AG04450 (cell line): ENCODE data around the gene CDC42BPB. TPM values are rescaled to one million over a fixed set of nuclear protein-coding genes. Genes with fewer than 3 reads are reported as not detected.
A peak's percentile ranks its signal among the peaks of the same experiment; 100 is the strongest.

Experiments used
- CTCF ChIA-PET: fragments of 300-600, 350-600 bp; formaldehyde crosslinking; extraction: SDS; loops from one replicate; lab custom pipeline; 2022; ENCODE audit warnings: antibody characterized with exemption, inconsistent platforms; lab: Charles Lee
- POLR2A ChIA-PET: fragments of 350-600 bp; formaldehyde crosslinking; extraction: SDS; loops from one replicate; lab custom pipeline; 2021; ENCODE audit warnings: antibody characterized with exemption, inconsistent platforms; lab: Yijun Ruan, JAX
- DNase-seq: peaks from one replicate; pipeline ENCODE4 v3.0.0-alpha.2; 2011; ENCODE audit warnings: low read depth, low spot score
- H3K27ac ChIP-seq: one replicate; pipeline ENCODE4 v1.5.1; 2012; ENCODE audit warnings: low read depth, low read length, control low read depth
- H3K27me3 ChIP-seq: one replicate; pipeline ENCODE4 v1.6.0; 2012; ENCODE audit warnings: low read length; ENCODE audit not compliant: control insufficient read depth, insufficient read depth
- H3K4me3 ChIP-seq: 2 replicates; pipeline ENCODE4 v1.5.1; 2011; ENCODE audit warnings: mild to moderate bottlenecking, low read depth, low read length, control low read depth
- H3K9me3 ChIP-seq: 2 replicates; pipeline ENCODE4 v1.5.1; 2012; ENCODE audit warnings: low read length; ENCODE audit not compliant: control insufficient read depth, insufficient read depth
- CTCF ChIP-seq: IDR thresholded peaks from 2 replicates; pipeline ENCODE4 v1.5.1; 2011; ENCODE audit warnings: low read depth, low read length, control low read depth, inconsistent platforms
- polyA plus RNA-seq: library from polyadenylated mRNA; depleted of rRNA; stranded (reverse); fragments of >200 nt; gene quantifications from 2 replicates; pipeline ENCODE4 v1.2.3, GENCODE V29; 2011

Gene CDC42BPB
- polyA plus RNA-seq, 1 experiment: 57.0 TPM

- ChIA-PET POLR2A (interaction anchor here (0.6 kb wide), 1 partner anchor 144 kb away, joined by 3 read pairs; no protein-coding TSS in a partner anchor), CTCF (interaction anchor here (1.4 to 2.7 kb wide), 2 partner anchors 143 to 224 kb away, joined by 6 to 25 read pairs; no protein-coding TSS in a partner anchor)
- Histone ChIP-seq H3K27ac (no peak overlapping the region), H3K27me3 (peaks cover 19% of the 10 kb centered on the region), H3K4me3 (no peak overlapping the region), H3K9me3 (peaks cover 3% of the 10 kb centered on the region; the same call in 1 of the 2 replicates)
- no peak for DNase-seq
- no peak for TF ChIP-seq CTCF
Measured at GRCh38 chr14:102918438-102918837, 138.9 kb downstream of the CDC42BPB start.

- Histone ChIP-seq H3K9me3 (peaks cover 3% of the 10 kb centered on the region; the same call in 1 of the 2 replicates), H3K4me3 (no peak overlapping the region), H3K27me3 (peaks cover 11% of the 10 kb centered on the region), H3K27ac (no peak overlapping the region)
- ChIA-PET POLR2A (interaction anchor here (0.6 kb wide), 1 partner anchor 143 kb away, joined by 3 read pairs; no protein-coding TSS in a partner anchor), CTCF (interaction anchor here (1.4 to 2.7 kb wide), 2 partner anchors 142 to 223 kb away, joined by 6 to 25 read pairs; no protein-coding TSS in a partner anchor)
- peak; percentile 73 for TF ChIP-seq CTCF
- no peak for DNase-seq
Measured at GRCh38 chr14:102917469-102918211, 139.7 kb downstream of the CDC42BPB start.

GRCh38 chr14:102917056-102917385 is 140.3 kb downstream of the CDC42BPB start:
- H3K9me3 ChIP-seq: no peaks in the 10 kb centered on the region; the same call in 1 of the 2 replicates
- DNase-seq: no peak
- no peak for TF ChIP-seq CTCF
- CTCF ChIA-PET: interaction anchor here (1.4 to 2.7 kb wide), 2 partner anchors 142 to 223 kb away, joined by 6 to 25 read pairs; no protein-coding TSS in a partner anchor
- peaks cover 5% of the 10 kb centered on the region for H3K27me3 ChIP-seq
- H3K4me3 ChIP-seq: no peak overlapping the region
- POLR2A ChIA-PET: no interaction called here
- no peak overlapping the region for H3K27ac ChIP-seq

- H3K27me3 ChIP-seq: peaks cover 2% of the 10 kb centered on the region
- no peak for TF ChIP-seq CTCF
- CTCF ChIA-PET: interaction anchor here (2.7 kb wide), 1 partner anchor 222 kb away, joined by 25 read pairs; no protein-coding TSS in a partner anchor
- H3K4me3 ChIP-seq: no peak overlapping the region
- no peaks in the 10 kb centered on the region; the same call in 1 of the 2 replicates for H3K9me3 ChIP-seq
- H3K27ac ChIP-seq: no peak overlapping the region
- DNase-seq: no peak
- POLR2A ChIA-PET: no interaction called here
Measured at GRCh38 chr14:102916347-102917055, 140.8 kb downstream of the CDC42BPB start.
